HG02885 (cell line): ENCODE results near the gene ZKSCAN1.
"Not testable (repeated sequence)": the region's sequence is repeated elsewhere in the genome, so short reads cannot be mapped to it uniquely, and the experiment has no call there.

ENCODE experiments used
- ATAC-seq: cut with Tn5 transposase; IDR thresholded peaks from one replicate; pipeline ENCODE4 v1.9.1; 2021; ENCODE audit warnings: mild to moderate bottlenecking; ENCODE audit not compliant: unreplicated experiment, poor library complexity

Gene ZKSCAN1

GRCh38 chr7:99997545-99998137 lies 17.8 kb upstream of the ZKSCAN1 start:
- ATAC-seq = no peak

DNA sequence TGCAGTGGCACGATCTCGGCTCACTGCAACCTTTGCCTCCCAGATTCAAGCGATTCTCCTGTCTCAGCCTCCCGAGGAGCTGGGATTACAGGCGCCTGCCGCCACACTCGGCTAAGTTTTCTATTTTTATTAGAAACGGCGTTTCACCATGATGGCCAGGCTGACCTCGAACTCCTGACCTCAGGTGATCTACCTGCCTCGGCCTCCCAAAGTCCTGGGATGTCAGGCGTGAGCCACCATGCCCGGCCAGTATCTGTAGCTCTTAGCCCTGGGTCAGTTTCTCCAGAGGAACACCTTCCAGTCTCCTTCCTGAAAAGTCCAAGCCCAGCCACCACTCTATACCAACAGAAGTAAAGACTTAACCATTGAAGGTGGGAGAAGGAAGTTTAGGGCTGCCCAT lies 15.2 kb upstream of the ZKSCAN1 start:
- no peak for ATAC-seq

GRCh38 chr7:100003711-100004661 lies 11.4 kb upstream of the ZKSCAN1 start:
- no peak for ATAC-seq

DNA sequence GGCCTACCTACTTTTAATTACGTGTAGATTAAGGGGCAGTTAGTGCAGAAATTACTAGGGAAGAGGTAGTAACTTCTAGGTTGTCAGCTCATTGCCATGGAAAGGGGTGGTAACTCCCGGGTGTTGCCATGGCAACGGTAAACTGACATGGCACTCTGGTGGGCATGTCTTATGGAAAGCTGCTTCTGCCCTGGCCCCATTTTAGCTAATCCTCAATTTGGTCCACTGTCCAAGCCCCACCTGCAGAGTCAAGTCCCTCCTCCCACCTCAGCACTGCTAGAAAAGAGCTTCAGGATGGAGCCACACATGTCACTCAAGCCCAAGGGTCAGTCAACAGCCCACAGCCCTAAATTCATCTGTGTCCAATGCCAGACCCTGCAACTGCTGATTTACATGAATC lies 7.5 kb upstream of the ZKSCAN1 start:
- ATAC-seq = no peak

- ATAC-seq = no peak
Observed at GRCh38 chr7:100008525-100008924, 6.9 kb upstream of the ZKSCAN1 start.

- not testable (repeated sequence) for ATAC-seq
Observed at GRCh38 chr7:100009952-100010351, 5.4 kb upstream of the ZKSCAN1 start.

GRCh38 chr7:100010901-100011300 lies 4.5 kb upstream of the ZKSCAN1 start:
- ATAC-seq = no peak

DNA sequence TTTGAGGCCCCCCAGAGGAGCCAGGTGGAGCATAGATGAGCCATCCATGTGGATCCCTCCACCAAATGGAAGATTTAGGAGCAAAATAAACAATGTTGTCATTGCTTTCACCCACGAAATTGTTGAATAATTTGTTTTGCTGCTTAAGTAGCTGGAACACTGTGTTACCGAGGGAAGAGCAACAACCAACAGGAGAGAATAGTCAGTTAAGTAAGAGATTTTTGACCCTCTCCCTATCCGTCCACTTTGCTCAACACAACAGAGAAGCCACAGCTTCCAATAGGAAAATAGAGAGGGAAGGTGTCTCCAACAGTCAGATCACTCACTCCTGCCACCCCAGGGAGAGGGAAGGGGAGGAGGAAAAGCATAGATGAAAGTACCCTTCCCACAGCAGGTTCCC lies 3.9 kb upstream of the ZKSCAN1 start:
- ATAC-seq = no peak

DNA sequence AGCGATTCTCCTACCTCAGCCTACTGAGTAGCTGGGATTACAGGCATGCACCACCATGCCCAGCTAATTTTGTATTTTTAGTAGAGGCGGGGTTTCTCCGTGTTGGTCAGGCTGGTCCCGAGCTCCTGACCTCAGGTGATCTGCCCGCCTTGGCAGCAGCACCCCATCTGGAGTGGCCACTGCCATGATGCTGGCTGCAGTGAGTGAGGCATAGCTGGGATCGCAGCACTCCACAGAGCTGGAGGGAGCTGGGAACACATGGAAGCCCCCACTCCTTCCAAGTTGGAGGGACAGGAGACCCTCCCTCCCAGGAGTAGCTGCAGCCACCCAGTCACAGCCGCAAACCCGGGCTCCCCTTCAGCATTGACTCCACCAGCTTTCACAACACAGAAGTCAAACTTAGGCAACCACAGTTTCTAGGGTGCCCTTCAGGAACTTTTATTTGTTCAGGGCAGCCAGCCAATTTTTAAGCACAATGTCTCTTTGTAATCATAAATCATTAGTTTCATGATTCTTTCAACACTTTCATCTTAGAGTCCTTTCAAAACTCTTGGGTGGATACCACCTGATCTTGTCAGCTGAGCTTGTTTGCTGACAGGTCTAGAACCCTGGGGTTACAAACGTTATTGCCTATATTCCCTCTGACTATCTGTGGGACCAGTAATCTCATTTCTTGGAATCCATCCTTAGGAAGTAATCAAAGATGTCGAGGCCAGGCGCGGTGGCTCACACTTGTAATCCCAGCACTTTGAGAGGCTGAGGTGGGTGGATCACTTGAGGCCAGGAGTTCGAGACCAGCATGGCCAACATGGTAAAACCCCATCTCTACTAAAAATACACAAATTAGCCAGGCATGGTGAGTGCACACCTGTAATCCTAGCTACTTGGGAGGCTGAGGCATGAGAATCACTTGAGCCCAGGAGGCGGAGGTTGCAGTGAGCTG lies 2.7 kb upstream of the ZKSCAN1 start:
- not testable (repeated sequence) for ATAC-seq

- ATAC-seq = no peak
Observed at GRCh38 chr7:100013328-100013676, 2.1 kb upstream of the ZKSCAN1 start.

DNA sequence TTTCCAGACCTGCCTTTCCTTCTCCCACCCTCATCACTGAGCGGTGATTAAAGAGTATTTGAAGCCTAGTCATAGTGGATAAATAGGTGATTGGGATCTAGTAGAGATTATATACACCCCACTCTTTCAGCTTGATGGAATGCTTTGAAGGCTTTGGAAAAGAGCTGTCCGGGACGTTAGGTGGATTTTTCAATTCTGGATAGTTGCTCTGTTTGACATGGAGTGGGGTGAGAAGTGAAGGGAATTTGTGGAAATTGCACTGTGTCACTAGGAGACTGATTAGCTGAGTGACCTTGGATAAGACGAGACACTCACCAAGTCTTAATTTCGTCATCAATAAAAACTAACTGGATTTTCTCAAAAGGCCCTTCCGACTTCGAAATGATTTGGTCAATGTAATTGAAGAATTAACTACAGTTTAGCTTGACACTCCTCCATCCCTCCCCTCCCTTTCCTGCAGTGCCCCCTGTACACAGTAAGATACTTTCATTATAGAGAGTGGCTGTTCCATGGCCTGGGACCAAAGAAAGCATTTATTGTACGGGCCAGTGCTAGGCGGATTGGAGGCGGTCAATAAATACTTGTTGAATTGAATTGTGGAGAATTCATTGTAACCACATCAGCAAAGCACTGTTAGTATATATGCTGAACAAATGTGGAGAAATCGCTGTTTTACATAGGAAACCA lies 962 bp downstream of the ZKSCAN1 start:
- no peak for ATAC-seq

GRCh38 chr7:100017300-100017699 lies 1.9 kb downstream of the ZKSCAN1 start:
- ATAC-seq = no peak

GRCh38 chr7:100017875-100018274 lies 2.5 kb downstream of the ZKSCAN1 start:
- ATAC-seq = no peak

- no peak for ATAC-seq
Observed at GRCh38 chr7:100019908-100020307, 4.5 kb downstream of the ZKSCAN1 start.

DNA sequence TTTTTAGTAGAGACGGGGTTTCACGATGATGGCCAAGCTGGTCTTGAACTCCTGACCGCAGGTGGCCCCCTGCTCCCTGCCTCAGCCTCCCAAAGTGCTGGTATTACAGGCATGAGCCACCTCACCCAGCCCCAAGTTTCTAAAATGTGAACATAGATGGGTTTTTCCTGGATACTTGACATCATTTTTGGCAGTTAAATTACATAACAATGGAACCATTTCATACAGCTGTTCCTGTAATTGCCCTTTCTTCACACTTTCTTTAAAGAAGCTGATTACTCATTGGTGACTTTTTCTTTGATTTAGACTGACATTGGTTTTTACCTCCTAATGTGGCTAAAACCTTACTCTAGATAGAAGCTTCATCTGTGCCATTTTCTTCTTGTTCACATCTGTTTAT lies 5.9 kb downstream of the ZKSCAN1 start:
- no peak for ATAC-seq

- no peak for ATAC-seq
Observed at GRCh38 chr7:100022621-100023020, 7.2 kb downstream of the ZKSCAN1 start.

DNA sequence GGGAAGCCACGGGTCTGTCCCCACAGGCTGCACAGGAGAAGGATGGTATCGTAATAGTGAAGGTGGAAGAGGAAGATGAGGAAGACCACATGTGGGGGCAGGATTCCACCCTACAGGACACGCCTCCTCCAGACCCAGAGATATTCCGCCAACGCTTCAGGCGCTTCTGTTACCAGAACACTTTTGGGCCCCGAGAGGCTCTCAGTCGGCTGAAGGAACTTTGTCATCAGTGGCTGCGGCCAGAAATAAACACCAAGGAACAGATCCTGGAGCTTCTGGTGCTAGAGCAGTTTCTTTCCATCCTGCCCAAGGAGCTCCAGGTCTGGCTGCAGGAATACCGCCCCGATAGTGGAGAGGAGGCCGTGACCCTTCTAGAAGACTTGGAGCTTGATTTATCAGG lies 8.1 kb downstream of the ZKSCAN1 start:
- ATAC-seq = no peak

DNA sequence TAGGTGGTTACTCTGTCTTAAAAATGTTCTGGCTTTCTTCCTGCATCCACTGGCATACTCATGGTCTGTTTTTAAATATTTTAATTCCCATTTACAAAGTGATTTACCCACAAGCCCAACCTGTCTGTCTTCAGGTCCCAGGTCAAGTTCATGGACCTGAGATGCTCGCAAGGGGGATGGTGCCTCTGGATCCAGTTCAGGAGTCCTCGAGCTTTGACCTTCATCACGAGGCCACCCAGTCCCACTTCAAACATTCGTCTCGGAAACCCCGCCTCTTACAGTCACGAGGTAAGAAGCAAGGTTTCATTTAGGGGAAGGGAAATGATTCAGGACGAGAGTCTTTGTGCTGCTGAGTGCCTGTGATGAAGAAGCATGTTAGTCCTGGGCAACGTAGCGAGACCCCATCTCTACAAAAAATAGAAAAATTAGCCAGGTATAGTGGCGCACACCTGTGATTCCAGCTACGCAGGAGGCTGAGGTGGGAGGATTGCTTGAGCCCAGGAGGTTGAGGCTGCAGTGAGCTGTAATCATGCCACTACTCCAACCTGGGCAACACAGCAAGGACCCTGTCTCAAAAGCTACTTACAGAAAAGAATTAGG lies 8.7 kb downstream of the ZKSCAN1 start:
- ATAC-seq = no peak

- no peak for ATAC-seq
Observed at GRCh38 chr7:100027197-100027596, 11.8 kb downstream of the ZKSCAN1 start.

- ATAC-seq = no peak
Observed at GRCh38 chr7:100029596-100029995, 14.2 kb downstream of the ZKSCAN1 start.
